ENCODE data around the gene KCND2. TPM values are rescaled to one million over a fixed set of nuclear protein-coding genes. Genes with fewer than 3 reads are reported as not detected.

Gene KCND2
- total RNA-seq, 2 experiments from 2014 or later: not detected

DNA sequence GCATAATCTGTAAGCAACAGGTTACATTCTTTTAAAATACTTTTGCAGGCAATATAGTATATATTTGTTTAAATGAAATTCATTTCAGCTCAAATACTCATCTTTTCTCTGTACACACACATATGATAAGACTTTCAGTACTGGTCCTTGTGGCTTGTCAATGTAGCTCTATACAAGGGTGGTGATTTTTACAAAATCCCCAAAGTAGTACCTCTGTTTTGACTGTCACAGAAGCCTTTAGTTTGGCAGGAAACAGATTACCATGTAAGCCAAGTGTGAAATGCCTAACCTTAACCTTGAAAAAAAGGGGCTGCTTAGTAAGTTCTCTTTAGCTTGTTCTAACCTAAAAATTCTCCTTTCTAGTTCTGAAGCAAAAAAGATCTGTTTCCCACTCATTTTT, 87.9 kb downstream of the KCND2 start:
- Mint-ChIP-seq H3K4me3 (no peak overlapping the region), H3K27ac (no peak overlapping the region), H3K36me3 (ENCODE audit: low read depth) (no peaks in the 10 kb centered on the region), H3K4me1 (ENCODE audit: low read depth) (no peaks in the 10 kb centered on the region), H3K27me3 (no peaks in the 10 kb centered on the region), H3K9me3 (peaks cover 2% of the 10 kb centered on the region)
- intact Hi-C loops (cut with micrococcal nuclease): no loop called here
- DNase-seq: no peak
- TF ChIP-seq, protein P1, sequence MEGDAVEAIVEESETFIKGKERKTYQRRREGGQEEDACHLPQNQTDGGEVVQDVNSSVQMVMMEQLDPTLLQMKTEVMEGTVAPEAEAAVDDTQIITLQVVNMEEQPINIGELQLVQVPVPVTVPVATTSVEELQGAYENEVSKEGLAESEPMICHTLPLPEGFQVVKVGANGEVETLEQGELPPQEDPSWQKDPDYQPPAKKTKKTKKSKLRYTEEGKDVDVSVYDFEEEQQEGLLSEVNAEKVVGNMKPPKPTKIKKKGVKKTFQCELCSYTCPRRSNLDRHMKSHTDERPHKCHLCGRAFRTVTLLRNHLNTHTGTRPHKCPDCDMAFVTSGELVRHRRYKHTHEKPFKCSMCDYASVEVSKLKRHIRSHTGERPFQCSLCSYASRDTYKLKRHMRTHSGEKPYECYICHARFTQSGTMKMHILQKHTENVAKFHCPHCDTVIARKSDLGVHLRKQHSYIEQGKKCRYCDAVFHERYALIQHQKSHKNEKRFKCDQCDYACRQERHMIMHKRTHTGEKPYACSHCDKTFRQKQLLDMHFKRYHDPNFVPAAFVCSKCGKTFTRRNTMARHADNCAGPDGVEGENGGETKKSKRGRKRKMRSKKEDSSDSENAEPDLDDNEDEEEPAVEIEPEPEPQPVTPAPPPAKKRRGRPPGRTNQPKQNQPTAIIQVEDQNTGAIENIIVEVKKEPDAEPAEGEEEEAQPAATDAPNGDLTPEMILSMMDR (IDR thresholded peaks at IDR 0.05): no peak
- ATAC-seq: no peak
- POLR2A ChIA-PET: no interaction called here
- CTCF ChIA-PET: no interaction called here

DNA sequence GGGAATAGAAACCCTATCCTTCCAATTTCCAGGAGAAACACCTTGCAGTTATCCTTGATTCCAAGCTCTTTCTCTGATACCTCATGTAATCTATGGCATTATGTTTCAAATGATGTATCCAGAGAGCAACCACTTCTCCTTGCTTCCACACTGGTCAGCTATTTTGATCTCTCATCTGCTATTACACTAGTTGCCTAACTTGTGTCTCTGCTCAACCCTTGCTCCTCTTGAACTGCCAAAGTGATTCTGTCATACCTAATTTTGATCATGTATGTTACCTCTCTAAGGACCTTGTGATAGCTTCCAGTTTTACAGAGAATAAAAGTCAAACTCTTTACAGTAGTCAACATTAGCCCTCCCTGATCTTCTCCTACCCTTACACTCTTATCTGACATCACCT, 90.4 kb downstream of the KCND2 start:
- intact Hi-C loops (cut with micrococcal nuclease): no loop called here
- H3K36me3 Mint-ChIP-seq (ENCODE audit: low read depth): no peaks in the 10 kb centered on the region
- no peak overlapping the region for H3K27ac Mint-ChIP-seq
- no peaks in the 10 kb centered on the region for H3K27me3 Mint-ChIP-seq
- no peaks in the 10 kb centered on the region for H3K9me3 Mint-ChIP-seq
- ChIA-PET CTCF (no interaction called here), POLR2A (no interaction called here)
- TF ChIP-seq, protein P1 (IDR thresholded peaks at IDR 0.05): no peak
- no peak overlapping the region for H3K4me3 Mint-ChIP-seq
- DNase-seq (no peak), ATAC-seq (no peak)
- H3K4me1 Mint-ChIP-seq (ENCODE audit: low read depth): no peaks in the 10 kb centered on the region

DNA sequence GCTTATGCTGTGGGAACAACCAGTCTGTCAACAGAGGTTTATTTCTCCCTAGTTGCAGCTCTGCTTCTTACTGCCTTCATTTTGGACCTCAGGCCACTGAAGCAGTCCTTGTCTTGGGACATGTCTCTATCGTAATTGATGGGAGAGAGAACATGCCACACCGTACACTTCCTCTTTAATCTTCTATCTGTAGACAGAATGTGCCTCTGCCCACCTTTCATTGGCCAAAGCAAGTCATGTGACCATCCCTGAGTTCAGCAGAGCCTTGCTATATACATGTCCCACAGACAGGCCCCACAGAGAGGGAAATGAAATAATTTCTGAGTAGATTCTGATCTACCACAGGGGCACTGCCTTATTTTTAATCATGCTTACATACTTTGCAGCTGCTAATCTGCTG, 98.0 kb downstream of the KCND2 start:
- no peak overlapping the region for H3K27ac Mint-ChIP-seq
- CTCF ChIA-PET: no interaction called here
- no peaks in the 10 kb centered on the region for H3K4me1 Mint-ChIP-seq (ENCODE audit: low read depth)
- H3K9me3 Mint-ChIP-seq: no peaks in the 10 kb centered on the region
- intact Hi-C loops (cut with micrococcal nuclease): no loop called here
- POLR2A ChIA-PET: no interaction called here
- H3K4me3 Mint-ChIP-seq: no peak overlapping the region
- DNase-seq (no peak), ATAC-seq (no peak)
- no peaks in the 10 kb centered on the region for H3K27me3 Mint-ChIP-seq
- TF ChIP-seq, protein P1 (IDR thresholded peaks at IDR 0.05): no peak
- no peaks in the 10 kb centered on the region for H3K36me3 Mint-ChIP-seq (ENCODE audit: low read depth)

DNA sequence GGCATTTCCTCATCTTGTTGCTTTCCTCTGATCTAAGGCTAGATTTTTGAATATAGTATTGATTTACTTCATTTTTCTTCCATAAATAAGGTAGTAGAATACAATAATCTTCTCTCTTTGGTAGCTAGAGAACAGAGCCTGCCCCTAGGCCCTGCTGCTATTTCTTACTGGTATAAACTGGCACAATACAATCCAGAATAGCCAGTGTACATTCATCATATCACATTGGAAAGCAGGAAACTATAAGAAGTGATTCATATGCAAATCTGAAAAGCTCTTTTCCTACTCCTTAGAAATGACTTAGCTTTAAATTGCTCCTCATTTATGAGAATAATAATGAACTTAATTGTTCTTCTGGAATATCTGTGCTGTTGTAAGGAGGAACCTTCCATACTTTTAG, 100.2 kb downstream of the KCND2 start:
- DNase-seq: no peak
- no peaks in the 10 kb centered on the region for H3K27me3 Mint-ChIP-seq
- H3K9me3 Mint-ChIP-seq: no peaks in the 10 kb centered on the region
- ATAC-seq: no peak
- H3K4me1 Mint-ChIP-seq (ENCODE audit: low read depth): no peaks in the 10 kb centered on the region
- no peak overlapping the region for H3K27ac Mint-ChIP-seq
- POLR2A ChIA-PET: no interaction called here
- no peaks in the 10 kb centered on the region for H3K36me3 Mint-ChIP-seq (ENCODE audit: low read depth)
- CTCF ChIA-PET: no interaction called here
- intact Hi-C loops (cut with micrococcal nuclease): no loop called here
- no peak overlapping the region for H3K4me3 Mint-ChIP-seq
- TF ChIP-seq, protein P1 (IDR thresholded peaks at IDR 0.05): no peak

DNA sequence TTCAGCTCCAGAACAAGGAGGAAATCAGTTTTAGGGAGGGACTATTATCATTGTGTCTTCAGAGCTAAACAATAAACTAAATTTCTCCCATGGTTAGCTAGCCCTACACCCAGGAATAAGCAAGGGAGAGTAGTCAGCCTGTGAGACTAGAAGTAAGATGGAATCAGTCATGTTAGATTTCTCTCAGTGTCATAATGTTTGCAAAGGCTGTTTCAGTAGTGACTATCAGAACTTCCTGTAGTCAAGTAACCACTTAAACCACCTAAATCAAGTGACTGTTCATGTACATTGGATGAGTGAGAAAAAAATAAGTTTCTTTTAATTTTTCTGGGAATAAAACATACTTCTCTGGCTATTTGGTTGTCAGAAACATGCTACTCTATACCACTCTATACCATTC, 121.6 kb downstream of the KCND2 start:
- POLR2A ChIA-PET: no interaction called here
- Mint-ChIP-seq H3K27me3 (no peaks in the 10 kb centered on the region), H3K9me3 (no peaks in the 10 kb centered on the region)

More for the DNA sequence above, 121.6 kb downstream of the KCND2 start:
- Mint-ChIP-seq H3K4me3 (no peak overlapping the region), H3K36me3 (ENCODE audit: low read depth) (no peaks in the 10 kb centered on the region), H3K27ac (no peak overlapping the region), H3K4me1 (ENCODE audit: low read depth) (no peaks in the 10 kb centered on the region)
- TF ChIP-seq, protein P1 (IDR thresholded peaks at IDR 0.05): no peak
- DNase-seq (no peak), ATAC-seq (no peak)
- CTCF ChIA-PET: no interaction called here
- intact Hi-C loops (cut with micrococcal nuclease): no loop called here

All from activated CD8-positive, alpha-beta T cell treated with anti-CD3 and anti-CD28 coated beads for 36 hours (primary cell).